KMS-11 (cell line): ENCODE measurements around the gene KCNS1.
"Not testable (repeated sequence)": the region's sequence is repeated elsewhere in the genome, so short reads cannot be mapped to it uniquely, and the experiment has no call there.

Experiments used
- H2AFZ ChIP-seq: fragments of 200-600 bp; sonication (generic); 2 replicates; pipeline ENCODE4 v1.6.1; 2016; ENCODE audit warnings: antibody characterized with exemption, mixed run types, low read depth
- H3K27ac ChIP-seq: fragments of 200-600 bp; sonication (generic); 2 replicates; pipeline ENCODE4 v1.6.1; 2016; ENCODE audit warnings: mild to moderate bottlenecking, mixed run types
- H3K27me3 ChIP-seq: fragments of 200-600 bp; sonication (generic); 2 replicates; pipeline ENCODE4 v1.6.1; 2017; ENCODE audit warnings: mild to moderate bottlenecking, low read depth, mixed run types, moderate library complexity; ENCODE audit not compliant: insufficient read depth
- H3K36me3 ChIP-seq: fragments of 200-600 bp; sonication (generic); 2 replicates; pipeline ENCODE4 v1.6.1; 2017; ENCODE audit warnings: mild to moderate bottlenecking, mixed run types; ENCODE audit not compliant: insufficient read depth
- H3K4me1 ChIP-seq: fragments of 200-600 bp; sonication (generic); 2 replicates; pipeline ENCODE4 v1.6.1; 2016; ENCODE audit warnings: mild to moderate bottlenecking, low read depth, mixed run types; ENCODE audit not compliant: poor library complexity, severe bottlenecking
- H3K4me2 ChIP-seq: fragments of 200-600 bp; sonication (generic); 2 replicates; pipeline ENCODE4 v1.7.0; 2016; ENCODE audit warnings: mild to moderate bottlenecking, mixed run types
- H3K4me3 ChIP-seq: fragments of 200-600 bp; sonication (generic); IDR thresholded peaks from 2 replicates; pipeline ENCODE4 v1.6.1; 2017; ENCODE audit warnings: low read depth, low read length, mixed read lengths; ENCODE audit not compliant: insufficient read depth
- H3K79me2 ChIP-seq: fragments of 200-600 bp; sonication (generic); 2 replicates; pipeline ENCODE4 v1.6.1; 2016; ENCODE audit warnings: low read depth, mixed run types; ENCODE audit not compliant: insufficient read depth
- H3K9ac ChIP-seq: fragments of 200-600 bp; sonication (generic); 2 replicates; pipeline ENCODE4 v1.6.1; 2016; ENCODE audit warnings: mild to moderate bottlenecking, mixed run types
- H4K20me1 ChIP-seq: fragments of 200-600 bp; sonication (generic); 2 replicates; pipeline ENCODE4 v1.6.1; 2016; ENCODE audit warnings: mild to moderate bottlenecking, mixed run types; ENCODE audit not compliant: insufficient read depth
- TF ChIP-seq, protein P1 (sequence below): fragments of 200-600 bp; sonication (generic); conservative IDR thresholded peaks from 2 replicates; pipeline ENCODE4 v1.6.1; 2017; ENCODE audit warnings: low read depth, mild to moderate bottlenecking, antibody characterized with exemption, low read length, moderate library complexity, mixed read lengths

The KCNS1 gene

DNA sequence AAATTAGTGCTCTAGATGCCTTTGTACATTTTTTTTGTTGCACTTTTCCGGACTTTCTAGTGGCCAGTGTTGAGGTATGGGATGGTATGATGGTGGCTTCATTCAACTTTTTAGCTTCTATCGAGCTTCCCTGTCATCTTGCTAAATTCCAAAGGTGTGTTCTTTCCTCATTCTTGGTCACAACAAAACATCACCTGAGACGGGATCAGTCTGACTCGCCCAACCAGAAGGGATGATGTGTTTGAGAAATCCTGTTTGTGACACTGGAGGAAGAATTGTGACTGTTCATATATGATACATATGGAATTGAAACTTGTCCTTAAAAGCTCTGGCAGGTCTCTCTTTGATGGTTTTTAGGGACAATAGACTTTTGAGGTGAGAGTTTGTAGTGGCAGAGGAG lies 33.8 kb downstream of the KCNS1 start:
- Histone ChIP-seq H3K36me3 (no peaks in the 10 kb centered on the region), H3K27me3 (no peaks in the 10 kb centered on the region), H3K9ac (no peak overlapping the region), H3K4me2 (no peak overlapping the region), H2AFZ (no peak overlapping the region), H3K4me3 (no peak overlapping the region), H3K4me1 (peaks cover 82% of the 10 kb centered on the region), H3K27ac (no peak overlapping the region), H4K20me1 (no peaks in the 10 kb centered on the region), H3K79me2 (peaks cover 33% of the 10 kb centered on the region; the same call in 1 of the 2 replicates)
- TF ChIP-seq, protein P1, sequence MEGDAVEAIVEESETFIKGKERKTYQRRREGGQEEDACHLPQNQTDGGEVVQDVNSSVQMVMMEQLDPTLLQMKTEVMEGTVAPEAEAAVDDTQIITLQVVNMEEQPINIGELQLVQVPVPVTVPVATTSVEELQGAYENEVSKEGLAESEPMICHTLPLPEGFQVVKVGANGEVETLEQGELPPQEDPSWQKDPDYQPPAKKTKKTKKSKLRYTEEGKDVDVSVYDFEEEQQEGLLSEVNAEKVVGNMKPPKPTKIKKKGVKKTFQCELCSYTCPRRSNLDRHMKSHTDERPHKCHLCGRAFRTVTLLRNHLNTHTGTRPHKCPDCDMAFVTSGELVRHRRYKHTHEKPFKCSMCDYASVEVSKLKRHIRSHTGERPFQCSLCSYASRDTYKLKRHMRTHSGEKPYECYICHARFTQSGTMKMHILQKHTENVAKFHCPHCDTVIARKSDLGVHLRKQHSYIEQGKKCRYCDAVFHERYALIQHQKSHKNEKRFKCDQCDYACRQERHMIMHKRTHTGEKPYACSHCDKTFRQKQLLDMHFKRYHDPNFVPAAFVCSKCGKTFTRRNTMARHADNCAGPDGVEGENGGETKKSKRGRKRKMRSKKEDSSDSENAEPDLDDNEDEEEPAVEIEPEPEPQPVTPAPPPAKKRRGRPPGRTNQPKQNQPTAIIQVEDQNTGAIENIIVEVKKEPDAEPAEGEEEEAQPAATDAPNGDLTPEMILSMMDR: no peak

DNA sequence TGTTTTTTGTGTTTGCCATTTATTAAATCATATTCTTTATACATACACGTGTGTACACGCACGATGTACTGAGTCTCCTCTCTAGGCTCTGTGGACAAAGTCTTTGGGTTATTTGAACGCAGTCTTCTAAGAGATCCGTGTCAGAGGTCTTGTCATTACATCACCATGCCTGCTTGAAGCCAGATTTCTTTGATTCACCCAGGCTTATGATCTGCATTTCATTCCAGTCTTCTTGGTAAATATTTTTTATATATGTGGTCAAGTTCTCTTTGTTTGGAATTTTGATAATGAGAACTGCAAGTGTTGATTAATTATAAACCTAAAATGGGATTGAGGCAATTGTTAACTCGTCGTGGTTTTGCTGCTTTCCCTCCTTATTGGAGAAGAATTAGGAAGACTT lies 34.6 kb downstream of the KCNS1 start:
- Histone ChIP-seq H3K4me2 (no peak overlapping the region), H3K79me2 (peaks cover 40% of the 10 kb centered on the region; the same call in 1 of the 2 replicates), H3K27ac (no peak overlapping the region), H3K9ac (no peak overlapping the region), H2AFZ (no peak overlapping the region), H3K4me3 (no peak overlapping the region), H4K20me1 (no peaks in the 10 kb centered on the region), H3K4me1 (peaks cover 82% of the 10 kb centered on the region), H3K27me3 (no peaks in the 10 kb centered on the region), H3K36me3 (no peaks in the 10 kb centered on the region)
- TF ChIP-seq, protein P1: no peak

DNA sequence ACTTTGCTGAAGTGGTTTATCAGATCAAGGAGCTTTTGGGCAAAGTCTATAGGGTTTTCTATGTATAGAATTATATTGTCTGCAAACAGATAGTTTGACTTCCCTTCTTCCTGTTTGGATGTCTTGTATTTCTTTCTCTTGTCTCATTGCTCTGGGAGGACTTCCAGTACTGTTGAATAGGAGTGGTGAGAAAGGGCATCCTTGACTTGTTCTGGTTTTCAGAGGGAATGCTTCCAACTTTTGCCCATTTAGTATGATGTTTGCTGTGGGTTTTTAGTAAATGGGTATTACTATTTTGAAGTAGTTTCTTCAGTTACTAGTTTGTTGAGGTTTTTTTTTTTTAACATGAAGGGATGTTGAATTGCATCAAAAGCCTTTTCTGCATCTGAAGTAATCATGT lies 36.1 kb downstream of the KCNS1 start:
- H3K27me3 ChIP-seq: no peaks in the 10 kb centered on the region
- H4K20me1 ChIP-seq: no peaks in the 10 kb centered on the region
- TF ChIP-seq, protein P1: no peak
- H3K79me2 ChIP-seq: peaks cover 48% of the 10 kb centered on the region; the same call in 1 of the 2 replicates
- H3K36me3 ChIP-seq: no peaks in the 10 kb centered on the region
- no peak overlapping the region for H2AFZ ChIP-seq
- peak overlapping the region; percentile 91; the same call in 1 of the 2 replicates for H3K4me2 ChIP-seq
- H3K4me3 ChIP-seq: no peak overlapping the region
- H3K27ac ChIP-seq: no peak overlapping the region; the same call in 1 of the 2 replicates
- peaks cover 82% of the 10 kb centered on the region for H3K4me1 ChIP-seq
- no peak overlapping the region for H3K9ac ChIP-seq

DNA sequence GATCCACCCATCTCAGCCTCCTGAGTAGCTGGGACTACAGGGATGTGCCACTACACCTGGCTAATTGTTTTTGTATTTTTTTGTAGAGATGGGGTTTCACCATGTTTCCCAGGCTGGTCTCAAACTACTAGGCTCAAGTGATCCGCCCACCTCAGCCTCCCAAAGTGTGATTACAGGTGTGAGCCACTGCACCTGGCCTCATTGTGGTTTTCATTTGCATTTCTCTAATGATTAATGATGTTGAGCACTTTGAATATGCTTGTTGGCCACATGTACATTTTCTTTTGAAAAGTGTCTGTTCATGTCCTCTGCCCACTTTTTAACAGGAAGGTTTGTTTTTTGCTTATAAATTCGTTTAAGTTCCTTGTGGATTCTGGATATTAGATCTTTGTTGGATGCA lies 37.8 kb downstream of the KCNS1 start:
- Histone ChIP-seq H3K4me2 (peak overlapping the region; percentile 91), H3K79me2 (peaks cover 46% of the 10 kb centered on the region; the same call in 1 of the 2 replicates), H3K27ac (peak overlapping the region; percentile 68), H3K4me1 (peaks cover 84% of the 10 kb centered on the region)
- not testable (repeated sequence) for H2AFZ ChIP-seq, H4K20me1 ChIP-seq, H3K9ac ChIP-seq, H3K4me3 ChIP-seq, H3K27me3 ChIP-seq, H3K36me3 ChIP-seq

DNA sequence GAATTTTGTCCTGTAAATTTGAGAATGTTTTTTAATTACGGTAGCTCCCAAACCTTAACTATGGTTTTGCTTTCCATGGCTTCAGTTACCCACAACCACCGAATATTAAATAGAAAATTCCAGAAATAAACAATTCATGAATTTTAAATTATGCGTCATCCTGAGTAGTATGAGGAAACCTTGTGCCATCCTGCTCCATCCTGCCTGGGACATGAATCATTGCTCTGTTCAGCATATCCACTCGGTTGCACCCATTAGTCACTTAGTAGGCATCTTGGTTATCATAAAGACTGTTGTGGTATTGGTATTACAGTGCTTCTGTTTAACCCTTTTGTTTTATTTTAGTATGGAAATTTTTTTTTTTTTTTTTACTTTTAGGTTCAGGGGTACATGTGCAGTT lies 39.7 kb downstream of the KCNS1 start:
- Histone ChIP-seq H4K20me1 (no peaks in the 10 kb centered on the region), H3K79me2 (peaks cover 48% of the 10 kb centered on the region; the same call in 1 of the 2 replicates), H3K36me3 (no peaks in the 10 kb centered on the region; the same call in 1 of the 2 replicates)

More for the DNA sequence above, 39.7 kb downstream of the KCNS1 start:
- Histone ChIP-seq H3K27me3 (no peaks in the 10 kb centered on the region), H3K4me3 (no peak overlapping the region), H3K4me2 (peak overlapping the region; percentile 95; the same call in 1 of the 2 replicates), H3K4me1 (peaks cover 100% of the 10 kb centered on the region), H3K9ac (no peak overlapping the region), H2AFZ (no peak overlapping the region), H3K27ac (no peak overlapping the region; the same call in 1 of the 2 replicates)
- TF ChIP-seq, protein P1: no peak
